NK-92 treated with Interleukin-12 subunit alpha and Interleukin-12 subunit beta, amount 100 ng/mL, for 24 hours (cell line): ENCODE data around the gene SEMA3E.

Experiments
- DNase-seq: peaks from one replicate; lab custom pipeline; 2025; lab: John Stamatoyannopoulos, UW

The SEMA3E gene

DNA sequence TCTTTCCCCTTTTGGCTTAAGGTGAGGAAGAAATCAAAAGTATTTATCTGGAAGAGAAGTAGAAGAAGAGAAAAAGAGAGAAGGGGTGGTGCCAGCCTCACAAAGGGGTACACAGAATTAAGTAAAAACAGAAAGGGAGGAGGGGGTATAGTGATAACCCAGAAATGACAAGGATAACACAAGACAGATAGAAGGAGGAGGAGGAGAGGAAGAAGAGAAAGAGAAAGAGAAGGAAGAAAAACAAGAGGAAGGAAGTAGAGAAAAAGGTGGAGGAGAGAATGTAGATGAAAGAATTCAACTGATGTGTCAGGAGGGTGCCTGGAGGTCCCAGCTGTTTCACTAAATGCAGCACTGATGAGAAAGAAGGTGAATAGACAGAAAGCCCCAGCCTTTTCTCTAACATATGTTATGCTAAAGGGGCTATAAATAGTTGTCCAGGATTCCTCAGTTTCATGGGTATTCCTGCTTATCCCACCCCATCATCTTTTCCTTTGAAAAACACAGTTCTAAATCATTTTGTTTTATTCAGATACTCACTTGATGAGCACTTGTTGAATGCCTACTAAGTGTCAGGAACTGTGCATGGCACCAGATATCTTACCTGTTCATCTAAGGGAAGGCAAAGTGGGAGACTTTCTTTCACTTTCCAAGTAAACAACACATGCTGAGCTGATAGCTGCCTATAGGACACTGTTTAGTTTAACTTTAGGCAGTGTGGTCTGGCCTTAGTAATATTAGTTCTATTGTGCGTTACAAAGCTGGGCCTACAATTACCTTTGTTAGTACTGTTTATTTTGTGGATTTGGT lies 8.0 kb downstream of the SEMA3E start:
- no peak for DNase-seq

DNA sequence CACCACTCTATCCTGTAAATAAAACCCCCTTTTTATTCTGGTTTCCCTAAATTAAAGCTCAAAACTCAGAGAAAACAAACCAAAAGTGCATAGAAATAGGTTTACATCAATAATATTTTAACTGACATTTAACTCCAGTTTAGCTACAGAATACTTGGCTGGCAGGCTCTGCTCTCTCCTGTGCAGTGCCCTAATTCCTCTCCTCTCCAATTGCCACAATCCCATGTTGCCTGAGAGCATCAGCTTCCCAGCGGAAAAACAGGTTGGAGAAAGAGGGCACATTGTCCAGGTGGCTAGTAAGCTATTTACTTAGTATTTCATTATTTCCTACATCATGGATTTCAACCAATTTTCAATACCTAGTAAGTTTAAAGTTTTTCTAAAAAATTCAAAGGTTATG lies 8.7 kb downstream of the SEMA3E start:
- no peak for DNase-seq

DNA sequence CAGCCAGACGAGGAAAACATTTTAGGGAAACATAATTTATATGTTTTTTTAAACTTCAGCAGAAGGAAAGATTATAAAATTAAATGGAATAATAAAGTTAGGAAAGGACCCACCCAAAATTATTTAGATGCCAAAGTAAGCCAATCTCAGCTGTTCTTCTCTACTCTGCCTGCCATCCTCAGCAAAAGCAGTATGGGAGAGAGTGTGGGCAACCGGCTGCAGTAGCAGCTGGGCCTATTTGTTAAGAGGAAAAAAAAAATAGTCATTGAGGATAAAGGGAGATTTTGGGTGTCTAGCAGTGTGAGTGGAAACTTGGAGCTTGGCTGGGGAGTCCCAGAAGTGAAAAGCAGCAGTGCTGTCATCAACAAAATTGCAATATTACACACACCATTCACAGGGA lies 15.4 kb downstream of the SEMA3E start:
- no peak for DNase-seq

DNA sequence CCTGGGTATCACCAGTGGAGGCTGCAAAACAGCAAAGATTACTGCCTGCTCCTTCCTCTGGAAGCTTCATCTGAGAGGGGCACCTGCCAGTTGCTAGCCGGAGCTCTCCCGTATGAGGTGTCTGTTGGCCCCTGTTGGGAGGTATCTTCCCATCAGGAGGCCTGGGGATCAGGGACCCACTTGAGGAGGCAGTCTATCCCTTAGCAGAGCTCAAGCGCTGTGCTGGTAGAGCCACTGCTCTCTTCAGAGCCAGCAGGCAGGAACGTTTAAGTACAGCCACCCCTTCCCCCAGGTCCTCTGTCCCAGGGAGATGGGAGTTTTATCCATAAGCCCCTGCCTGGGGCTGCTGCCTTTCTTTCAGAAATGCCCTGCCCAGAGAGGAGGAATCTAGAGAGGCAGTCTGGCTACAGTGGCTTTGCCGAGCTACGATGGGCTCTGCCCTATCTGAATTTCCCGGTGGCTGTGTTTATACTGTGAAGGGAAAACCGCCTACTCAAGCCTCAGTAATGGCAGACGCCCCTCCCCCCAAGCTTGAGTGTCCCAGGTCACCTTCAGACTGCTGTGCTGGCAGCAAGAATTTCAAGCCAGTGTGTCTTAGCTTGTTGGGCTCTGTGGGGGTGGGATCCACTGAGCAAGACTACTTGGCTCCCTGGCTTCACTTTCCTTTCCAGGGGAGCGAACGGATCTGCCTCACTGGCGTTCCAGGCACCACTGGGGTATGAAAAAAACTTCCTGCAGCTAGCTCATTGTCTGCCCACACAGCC lies 19.6 kb downstream of the SEMA3E start:
- DNase-seq: no peak

DNA sequence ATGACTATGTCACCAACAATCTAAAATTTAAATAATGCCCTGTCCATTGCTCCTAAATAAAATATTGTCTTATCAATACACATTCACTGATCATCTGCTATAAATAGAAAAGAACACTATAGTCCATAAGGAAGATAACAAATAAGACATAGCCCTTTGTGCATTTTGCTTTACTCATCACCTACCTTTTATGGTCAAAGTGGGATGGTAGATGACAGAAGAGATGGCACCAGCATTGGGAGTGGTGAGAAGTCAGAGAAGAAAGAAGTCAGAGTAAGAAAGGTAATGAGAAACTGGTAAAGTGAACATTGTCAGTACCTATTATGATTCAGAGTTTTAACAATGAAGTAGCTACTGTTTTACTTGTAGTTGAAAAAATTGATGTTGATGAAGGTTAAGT lies 31.1 kb downstream of the SEMA3E start:
- no peak for DNase-seq

DNA sequence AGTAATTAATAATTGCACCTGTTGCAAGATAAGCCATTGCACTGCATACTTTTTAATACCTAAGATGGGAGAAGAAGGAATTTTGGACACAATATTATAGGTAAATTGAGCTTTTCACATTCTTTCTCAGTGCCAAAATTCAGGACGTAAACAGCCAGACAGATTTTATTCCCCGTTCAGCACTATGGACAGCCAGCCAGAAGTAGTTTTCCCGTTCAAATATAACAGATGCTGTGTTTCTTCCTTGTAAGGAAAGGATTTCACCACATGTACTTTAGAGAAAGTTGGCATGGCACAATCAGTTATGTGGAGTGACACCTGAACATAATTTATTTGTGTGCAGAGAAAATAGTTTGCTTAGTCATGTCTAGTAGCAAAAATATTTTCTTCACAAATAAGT lies 34.8 kb downstream of the SEMA3E start:
- no peak for DNase-seq

DNA sequence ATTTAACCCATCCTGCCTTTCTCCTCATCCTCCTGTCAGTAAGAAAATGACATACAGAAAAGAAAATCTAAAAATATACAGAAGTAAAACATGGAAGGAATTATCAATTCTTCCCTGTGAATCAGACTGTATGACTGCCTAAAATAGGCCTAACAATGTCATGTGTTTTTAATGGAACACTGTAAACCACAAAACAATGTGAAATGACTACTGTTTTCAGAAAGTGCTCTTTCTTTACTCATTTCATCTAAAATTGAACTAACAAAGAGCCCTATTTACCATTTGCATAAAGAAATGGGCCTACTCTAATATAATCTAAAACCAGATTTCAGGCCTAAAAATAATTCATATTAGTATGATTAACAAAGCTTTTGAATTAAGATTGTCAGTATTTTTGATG lies 35.7 kb downstream of the SEMA3E start:
- DNase-seq: no peak

DNA sequence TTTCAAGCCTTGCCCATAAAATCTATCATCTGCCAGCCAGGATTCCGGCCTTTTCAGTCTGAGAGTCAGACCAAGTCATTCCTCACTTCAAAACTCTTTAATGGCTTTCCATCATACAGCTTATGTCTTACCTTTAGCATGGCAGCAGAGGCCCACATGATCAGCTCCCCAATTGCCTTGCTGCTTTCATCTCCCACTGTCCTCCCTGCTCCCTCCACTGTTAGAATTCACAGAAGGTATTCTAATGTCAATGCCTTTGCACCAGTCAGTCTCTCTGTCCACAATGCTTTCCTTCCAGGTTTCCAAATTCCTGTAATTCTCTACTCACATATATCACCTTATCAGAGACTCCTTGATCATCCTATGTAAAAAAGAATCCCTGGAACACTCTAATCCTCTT lies 37.2 kb downstream of the SEMA3E start:
- no peak for DNase-seq

DNA sequence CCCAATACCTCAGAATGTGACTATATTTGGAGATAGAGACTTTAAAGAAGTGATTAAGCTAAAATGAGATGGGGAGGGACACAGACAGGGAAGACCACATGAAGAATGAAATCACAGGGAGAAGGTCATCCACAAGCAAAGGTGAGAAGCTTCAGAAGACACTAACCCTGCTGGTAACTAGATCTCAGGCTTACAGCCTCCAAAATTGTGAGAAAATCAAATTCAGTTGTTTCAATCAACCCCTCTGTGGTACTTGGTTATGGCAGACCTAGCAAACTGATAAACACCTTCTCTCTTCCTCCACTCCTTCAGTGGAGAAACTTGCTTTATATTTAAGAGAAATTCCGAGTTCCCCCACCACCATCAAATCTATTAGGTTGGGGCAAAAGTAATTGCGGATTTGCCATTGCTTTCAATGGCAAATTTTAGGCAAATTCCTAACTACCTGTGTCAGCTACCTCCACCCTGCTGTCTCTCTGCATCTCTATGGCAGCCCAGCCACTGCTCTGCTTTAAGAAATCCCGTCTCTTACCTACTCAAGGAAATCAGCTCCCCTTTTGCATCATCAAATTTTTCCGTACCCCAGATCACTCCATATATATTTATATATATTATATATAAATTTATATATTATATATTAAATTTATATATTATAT lies 38.2 kb downstream of the SEMA3E start:
- DNase-seq: no peak

DNA sequence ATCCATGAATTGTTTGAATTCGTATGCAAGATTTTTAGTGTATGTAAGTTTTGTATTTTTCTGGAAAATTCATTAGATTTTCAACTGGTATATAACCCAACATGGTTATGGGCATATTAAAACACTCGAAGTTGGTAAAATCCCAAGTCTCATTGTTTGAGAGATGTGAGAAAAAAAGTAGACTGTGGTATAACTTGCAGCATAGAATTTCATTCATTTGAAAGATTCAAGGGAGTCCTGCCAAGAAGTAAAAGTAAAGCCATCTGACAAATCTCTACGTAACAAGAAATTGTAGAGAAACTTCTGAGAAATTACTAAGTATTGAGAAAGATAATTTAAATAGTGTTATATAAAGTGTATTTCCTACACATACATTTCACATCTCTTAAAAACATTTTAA lies 40.2 kb downstream of the SEMA3E start:
- DNase-seq: no peak

DNA sequence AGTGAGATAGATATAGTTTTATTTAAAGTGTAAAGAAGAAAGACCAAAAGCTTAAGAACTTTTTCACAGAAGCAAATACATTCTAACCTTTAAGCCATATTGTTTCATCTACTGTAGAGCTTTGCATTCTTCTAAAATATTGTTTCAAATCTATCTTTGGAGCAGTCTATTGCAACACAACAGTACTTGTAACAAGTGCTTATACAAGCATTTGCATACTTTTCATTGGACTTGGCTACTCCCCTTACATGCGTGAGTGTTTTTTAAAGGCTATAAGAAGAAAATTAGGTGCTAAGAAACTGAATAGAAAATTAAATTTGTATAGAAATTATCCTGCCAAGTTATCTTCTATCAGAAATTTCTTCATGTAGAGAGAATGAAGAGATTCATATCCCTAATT lies 45.3 kb downstream of the SEMA3E start:
- no peak for DNase-seq

DNA sequence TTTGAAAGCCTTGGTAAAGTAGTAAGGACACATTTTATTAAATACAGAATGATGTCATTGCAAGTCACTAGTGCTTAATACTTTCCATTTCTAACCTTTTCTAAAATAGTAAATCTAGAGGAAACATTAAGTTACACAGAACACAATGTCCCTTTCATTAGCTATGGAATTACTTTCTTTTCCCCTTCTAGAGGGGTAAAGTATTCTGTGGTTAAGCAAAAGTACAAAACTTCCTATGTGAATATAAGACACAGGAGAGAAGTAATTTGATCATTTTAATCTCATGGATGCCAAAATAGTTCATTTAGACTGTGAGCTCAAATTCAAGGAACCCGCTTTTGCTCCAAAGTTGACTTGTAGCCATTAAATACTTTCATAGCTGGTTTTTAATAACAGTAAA lies 49.8 kb downstream of the SEMA3E start:
- DNase-seq: no peak

DNA sequence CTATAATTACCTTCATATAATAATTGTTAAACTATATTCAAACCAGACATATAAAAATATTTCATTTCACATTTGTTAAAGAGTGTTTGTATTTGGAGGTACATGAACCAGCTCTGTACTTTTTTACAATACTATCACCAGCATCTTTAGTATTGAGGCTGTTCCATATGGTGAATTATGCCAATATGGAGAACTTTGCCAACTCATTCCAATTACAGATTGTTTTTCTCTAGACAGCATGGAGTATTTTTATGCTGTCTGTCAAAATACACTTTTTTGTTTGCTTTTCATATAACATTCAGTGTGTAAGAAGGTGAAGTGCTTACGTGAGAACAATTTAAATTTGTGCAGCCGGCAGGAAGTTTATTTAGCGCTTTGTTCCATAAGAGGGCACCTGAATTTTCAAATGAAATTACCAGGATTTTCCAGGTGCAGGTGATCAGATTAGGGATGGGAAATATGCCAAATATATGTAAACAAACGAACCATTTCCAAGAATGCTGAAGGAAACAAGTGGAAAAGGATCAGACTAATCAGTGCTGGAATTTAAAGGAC lies 54.9 kb downstream of the SEMA3E start:
- DNase-seq: no peak

DNA sequence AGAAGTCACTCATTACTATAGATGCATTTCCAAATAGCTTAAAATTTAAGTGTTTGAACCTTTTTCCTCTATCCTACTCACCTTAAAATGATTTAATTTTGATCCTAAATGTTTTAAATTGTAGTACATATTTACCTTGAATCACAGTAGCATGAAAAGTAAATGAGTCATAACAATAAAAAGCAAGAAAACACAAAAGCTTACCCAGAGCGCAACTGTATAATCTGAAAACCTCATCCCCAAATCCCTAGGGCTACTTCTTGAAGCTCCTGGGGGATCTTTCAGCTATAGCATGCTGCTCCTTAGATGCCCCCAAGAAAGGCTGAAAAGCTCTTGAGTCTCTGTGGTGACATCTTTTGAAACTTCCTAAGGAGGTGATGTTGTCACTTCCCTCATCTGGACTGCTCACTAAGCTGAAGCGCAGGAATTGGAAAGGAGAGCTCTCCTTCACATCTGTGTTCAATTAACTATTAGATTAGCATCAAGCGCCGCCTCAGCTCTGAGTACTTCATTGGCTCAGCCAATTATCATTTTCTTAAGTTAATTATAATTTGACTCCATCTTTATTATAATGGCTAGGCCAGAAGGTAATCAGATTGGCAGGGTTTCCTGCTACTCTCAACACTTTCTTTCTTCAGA lies 60.2 kb downstream of the SEMA3E start:
- no peak for DNase-seq

DNA sequence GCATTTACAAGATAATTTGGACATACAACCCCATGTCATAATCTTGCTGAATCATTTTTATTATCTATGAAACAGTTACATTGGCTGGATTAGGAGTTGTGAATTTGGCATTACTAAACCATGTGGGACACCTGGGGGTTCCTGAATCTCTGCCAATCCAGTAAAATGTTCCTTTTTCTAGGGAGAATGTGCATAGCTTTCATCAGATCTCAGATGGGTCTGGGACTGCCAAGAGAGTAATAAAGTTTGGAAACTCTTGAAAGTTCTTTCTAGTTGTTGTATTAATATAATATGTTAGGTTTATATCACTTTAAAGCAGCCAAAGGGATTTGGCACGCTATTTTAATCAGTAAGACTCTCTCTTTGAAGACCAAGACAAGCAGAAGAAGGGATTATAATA lies 62.7 kb downstream of the SEMA3E start:
- DNase-seq: no peak

DNA sequence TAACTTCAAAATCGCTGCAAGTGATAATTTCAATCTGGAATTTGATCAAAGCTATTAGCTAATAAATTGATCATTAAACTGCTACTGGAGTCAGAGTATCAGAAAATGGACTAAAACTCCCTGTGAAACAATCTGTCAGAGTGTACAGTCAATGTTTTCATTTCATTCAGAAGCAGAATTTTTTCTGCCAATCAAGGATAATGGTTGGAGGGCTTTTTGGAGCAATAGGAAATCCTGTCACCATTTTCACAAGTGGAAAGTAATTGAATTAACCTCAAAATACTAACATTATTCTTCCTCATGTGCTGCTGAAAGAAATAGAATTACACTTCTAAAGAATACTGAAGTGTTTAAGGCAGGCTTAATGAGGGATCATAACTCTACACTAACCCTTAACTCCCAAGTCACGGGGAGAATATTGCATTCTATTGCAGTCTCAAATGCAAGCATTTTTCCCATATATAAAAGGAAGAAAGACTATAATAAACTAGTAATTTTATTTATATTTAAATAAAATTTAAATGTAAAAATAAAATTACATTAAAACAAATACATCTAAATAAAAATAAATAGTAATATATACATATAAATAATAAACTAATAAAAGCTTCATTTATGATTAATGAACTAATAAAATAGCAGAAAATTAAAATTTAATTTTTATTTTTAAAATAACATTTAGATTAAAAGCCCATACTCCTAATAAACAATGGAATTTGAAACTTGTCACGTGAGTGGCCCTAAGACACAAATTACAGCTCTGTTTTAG lies 67.1 kb downstream of the SEMA3E start:
- DNase-seq: no peak

DNA sequence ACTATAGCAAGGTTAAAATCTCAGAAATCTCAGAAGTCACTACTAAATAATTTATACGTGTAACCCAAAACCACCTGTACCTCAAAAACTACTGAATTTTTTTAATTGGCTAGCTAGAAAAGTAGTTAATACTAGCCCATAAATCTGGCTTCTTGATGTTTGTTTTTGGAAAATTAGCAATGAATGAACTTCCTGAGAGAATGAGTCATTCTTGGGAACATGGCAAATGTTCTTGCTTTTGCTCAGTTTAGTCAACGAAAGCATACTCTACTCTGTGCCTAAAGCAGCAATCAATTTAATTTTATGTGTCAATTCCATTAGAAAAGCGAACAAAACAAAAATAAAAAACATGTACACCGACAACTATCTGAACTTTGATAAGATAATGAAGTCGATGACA lies 69.2 kb downstream of the SEMA3E start:
- no peak for DNase-seq

DNA sequence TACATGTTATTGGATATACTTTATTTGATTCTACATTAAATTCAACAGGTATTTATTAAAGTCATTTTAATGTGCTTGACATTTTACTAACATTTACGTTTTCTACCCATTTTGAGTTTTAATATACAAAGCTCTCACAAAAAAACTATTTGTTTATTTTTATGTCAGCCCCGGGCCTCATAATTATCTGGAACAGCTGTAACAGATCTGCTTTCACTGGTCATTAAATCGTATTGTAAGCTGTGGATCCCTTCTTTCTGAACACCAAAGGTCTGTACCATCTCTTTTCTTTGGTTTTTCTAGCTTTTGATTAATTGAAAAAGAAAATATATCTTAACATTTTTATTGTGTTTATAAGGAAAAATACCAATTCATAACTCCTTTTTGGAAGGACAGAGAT lies 73.5 kb downstream of the SEMA3E start:
- no peak for DNase-seq

DNA sequence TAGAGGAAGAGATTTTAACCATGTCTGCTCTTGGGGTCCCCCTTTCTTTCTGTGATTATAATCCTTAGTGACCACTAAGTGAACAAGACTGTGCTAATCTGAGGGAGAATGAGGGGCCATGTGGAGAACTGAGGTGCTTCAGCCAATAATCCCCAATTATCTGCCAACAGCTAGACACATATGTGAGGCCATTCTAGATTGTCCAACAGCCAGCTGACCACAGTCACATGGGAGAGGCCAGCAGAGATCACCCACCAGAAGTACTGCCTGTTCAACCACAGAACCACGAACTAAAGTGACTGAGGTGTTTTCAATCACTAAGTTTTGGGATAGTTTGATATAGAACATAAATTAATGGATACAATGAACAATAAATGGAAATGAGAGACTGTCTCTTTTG lies 74.3 kb downstream of the SEMA3E start:
- no peak for DNase-seq

DNA sequence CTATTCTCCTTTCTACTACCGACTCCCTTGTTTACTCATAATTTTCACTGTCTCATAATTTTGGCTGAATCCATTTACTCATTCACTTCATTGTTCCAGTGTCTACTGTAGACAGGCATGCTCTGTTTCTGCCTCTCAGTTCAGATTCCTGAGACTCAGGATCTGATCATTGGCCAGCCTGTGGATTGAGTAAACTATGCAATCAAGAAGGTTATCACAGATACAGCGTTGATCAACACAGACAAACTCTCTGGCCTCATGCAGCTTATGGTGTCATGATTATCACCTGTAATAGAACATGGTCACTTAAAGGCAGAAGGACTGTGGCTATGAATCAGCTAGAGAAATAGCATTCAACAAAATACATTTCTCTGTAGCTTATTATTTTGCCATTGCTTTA lies 86.0 kb downstream of the SEMA3E start:
- DNase-seq: no peak

DNA sequence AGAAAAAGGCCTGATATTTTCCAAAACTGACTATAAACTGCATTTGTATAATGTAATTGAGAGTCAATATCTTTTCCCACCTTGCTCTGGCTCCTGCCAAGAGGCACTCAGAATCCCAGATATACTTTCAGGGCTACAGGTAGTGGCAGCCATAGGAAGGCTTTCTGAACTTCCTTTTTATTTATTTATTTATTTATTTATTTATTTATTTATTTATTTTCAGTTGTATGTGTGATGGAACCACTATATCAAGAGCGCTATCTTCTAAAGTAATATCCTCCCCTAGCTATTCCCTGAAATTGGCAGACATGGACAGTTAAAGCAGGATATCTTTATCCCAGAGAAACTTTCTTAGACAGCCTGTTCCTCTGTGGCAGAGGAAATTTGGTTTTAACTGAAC lies 86.7 kb downstream of the SEMA3E start:
- DNase-seq: no peak

DNA sequence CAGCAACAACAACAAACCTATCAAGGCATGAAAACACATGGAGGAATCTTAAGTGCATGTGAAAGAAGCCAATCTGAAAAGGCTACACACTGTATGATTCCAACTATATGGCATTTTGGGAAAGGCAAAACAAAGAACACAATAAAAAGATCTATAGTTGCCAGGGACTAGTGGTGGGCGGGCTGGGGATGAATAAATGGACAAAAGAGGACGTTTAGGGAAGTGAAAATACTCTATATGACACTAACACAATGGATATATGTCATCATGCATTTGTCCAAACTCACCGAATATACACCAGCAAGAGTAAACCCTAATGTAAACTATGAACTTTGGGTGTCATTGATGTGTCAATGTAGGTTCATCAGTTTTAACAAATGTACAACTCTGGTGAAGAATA lies 89.1 kb downstream of the SEMA3E start:
- DNase-seq: no peak
